A549 (cell line): ENCODE results near the gene PARVB. TPM values are rescaled to one million over a fixed set of nuclear protein-coding genes. Genes with fewer than 3 reads are reported as not detected.

Source experiments
- ATAC-seq, 2 experiments: fragments of 200-7000 bp in 1 of 2; fragments of >200 bp in 1 of 2; cut with Nextera tagmentation in 1 of 2; cut with Tn5 transposase in 1 of 2; 3 replicates each; pipeline versions ENCODE4 v1.8.0 to v1.9.1; 2018 to 2020; ENCODE audit warnings: mild to moderate bottlenecking in 1 of 2, moderate library complexity in 1 of 2
- CTCF ChIA-PET: fragments of 300-600 bp; sonication (Branson Sonifier 250); formaldehyde crosslinking; extraction: SDS; loops from one replicate; lab custom pipeline; 2021; ENCODE audit warnings: antibody characterized with exemption, inconsistent platforms; lab: Yijun Ruan, JAX
- POLR2A ChIA-PET: fragments of 350-600 bp; formaldehyde crosslinking; extraction: SDS; loops from one replicate; lab custom pipeline; 2021; ENCODE audit warnings: antibody characterized with exemption, inconsistent platforms; lab: Yijun Ruan, JAX
- DNase-seq, 2 experiments: peaks; one replicate each; pipeline versions ENCODE4 v3.0.0 to v3.0.0-alpha.2; 2011 to 2016; ENCODE audit warnings: low read depth in 1 of 2, low spot score in 1 of 2
- FAIRE-seq: peaks from 2 replicates; lab custom pipeline; 2011; peaks lifted over from hg19 to GRCh38; lab: Jason Lieb, UNC
- H3K27ac ChIP-seq, 2 experiments: fragments of >200 bp; sonication (Bioruptor Twin); formaldehyde crosslinking; 3 replicates each; pipeline ENCODE4 v1.5.1; 2016 to 2017
- H3K4me1 ChIP-seq: fragments of >200 bp; sonication (Bioruptor Twin); formaldehyde crosslinking; 3 replicates; pipeline ENCODE4 v1.6.1; 2016
- H3K4me2 ChIP-seq: fragments of >200 bp; sonication (Bioruptor Twin); formaldehyde crosslinking; 3 replicates; pipeline ENCODE4 v1.6.1; 2016
- H3K4me3 ChIP-seq: fragments of >200 bp; sonication (Bioruptor Twin); formaldehyde crosslinking; 3 replicates; pipeline ENCODE4 v1.5.1; 2016
- H3K9me3 ChIP-seq: fragments of >200 bp; sonication (Bioruptor Twin); formaldehyde crosslinking; 3 replicates; pipeline ENCODE4 v1.6.1; 2016
- BHLHE40 ChIP-seq: IDR thresholded peaks from 2 replicates; pipeline ENCODE4 v1.6.1; 2012; ENCODE audit warnings: low read depth, low read length, inconsistent platforms
- CBX8 ChIP-seq: fragments of 200-600 bp; sonication (generic); IDR thresholded peaks from 2 replicates; pipeline ENCODE4 v1.6.1; 2016
- CEBPB ChIP-seq, 2 experiments: fragments of >200 bp in 1 of 2; sonication (Bioruptor Twin) in 1 of 2; formaldehyde crosslinking in 1 of 2; IDR thresholded peaks; 2 replicates each; pipeline ENCODE4 v1.6.1; 2012 to 2016
- EP300 ChIP-seq, 2 experiments: fragments of >200 bp; sonication (Bioruptor Twin); formaldehyde crosslinking; IDR thresholded peaks; 2 replicates in 1 of 2; 3 replicates in 1 of 2; pipeline ENCODE4 v1.6.1; 2016 to 2017
- FOSB ChIP-seq: fragments of 250-450 bp; sonication (Bioruptor Pico); IDR thresholded peaks from 2 replicates; pipeline ENCODE4 v1.5.0; 2020; ENCODE audit warnings: mild to moderate bottlenecking, moderate library complexity
- FOSL2 ChIP-seq, 2 experiments: fragments of 450-650 bp in 1 of 2; fragments of >200 bp in 1 of 2; sonication (Bioruptor Twin) in 1 of 2; formaldehyde crosslinking; IDR thresholded peaks; 2 replicates each; pipeline versions ENCODE4 v1.5.0 to v1.6.1; 2016 to 2020; ENCODE audit warnings: mild to moderate bottlenecking in 1 of 2, moderate library complexity in 1 of 2
- GATA3 ChIP-seq: IDR thresholded peaks from 2 replicates; pipeline ENCODE4 v1.6.1; 2012; ENCODE audit warnings: borderline replicate concordance
- HOXB5 ChIP-seq: fragments of 250-450 bp; sonication (Bioruptor Pico); IDR thresholded peaks from 2 replicates; pipeline ENCODE4 v1.5.0; 2020; ENCODE audit warnings: mild to moderate bottlenecking, moderate library complexity
- MYC ChIP-seq: IDR thresholded peaks from 2 replicates; pipeline ENCODE4 v1.6.1; 2012; ENCODE audit warnings: mild to moderate bottlenecking, inconsistent platforms, low read length, improper control_type of control experiment, borderline replicate concordance
- NFE2L2 ChIP-seq: fragments of 150-350 bp; conservative IDR thresholded peaks from 2 replicates; pipeline ENCODE4 v1.6.1; 2014; ENCODE audit warnings: low read length
- PHF8 ChIP-seq: fragments of 200-600 bp; sonication (generic); IDR thresholded peaks from 2 replicates; pipeline ENCODE4 v1.6.1; 2016; ENCODE audit warnings: low read depth, mild to moderate bottlenecking, antibody characterized with exemption, moderate library complexity, borderline replicate concordance
- POLR2AphosphoS2 ChIP-seq: conservative IDR thresholded peaks from 2 replicates; pipeline ENCODE4 v1.6.1; 2012; ENCODE audit warnings: low read length, improper control_type of control experiment, inconsistent platforms
- RNF2 ChIP-seq: fragments of 200-600 bp; sonication (generic); IDR thresholded peaks from 2 replicates; pipeline ENCODE4 v1.6.1; 2016; ENCODE audit warnings: low read depth, mild to moderate bottlenecking, antibody characterized with exemption, moderate library complexity, borderline replicate concordance
- SREBF2 ChIP-seq: fragments of 450-650 bp; IDR thresholded peaks from 2 replicates; pipeline ENCODE4 v1.6.1; 2014; ENCODE audit warnings: mild to moderate bottlenecking, moderate library complexity
- TP53 ChIP-seq: fragments of 250-450 bp; sonication (Bioruptor Pico); IDR thresholded peaks from 2 replicates; pipeline ENCODE4 v1.5.0; 2021; ENCODE audit warnings: mild to moderate bottlenecking, moderate library complexity
- ZC3H11A ChIP-seq: fragments of 450-650 bp; IDR thresholded peaks from 2 replicates; pipeline ENCODE4 v1.6.1; 2014; ENCODE audit warnings: antibody characterized with exemption, mild to moderate bottlenecking
- ZFP36 ChIP-seq: fragments of 450-650 bp; IDR thresholded peaks from 2 replicates; pipeline ENCODE4 v1.6.1; 2014; ENCODE audit warnings: borderline replicate concordance; ENCODE audit not compliant: partially characterized antibody
- ZSCAN20 ChIP-seq: fragments of 250-450 bp; sonication (Bioruptor Pico); IDR thresholded peaks from 2 replicates; pipeline ENCODE4 v1.8.0; 2022; ENCODE audit warnings: mild to moderate bottlenecking, moderate library complexity
- WGBS: methylation state at CpG from one replicate; pipeline ENCODE4 v1.1.6; 2017; ENCODE audit errors: missing lambda C conversion rate; 5-methylcytosine and 5-hydroxymethylcytosine counted together
- polyA plus RNA-seq, 4 experiments: library from polyadenylated mRNA; depleted of rRNA in 3 of 4; stranded (reverse); fragments of >200 nt; fragmentation: RNase III in 1 of 4; extraction: RNeasy Plus Mini Kit Qiagen cat#74134 plus additional on column Dnase treatment in 1 of 4; gene quantifications; 2 replicates in 3 of 4; 3 replicates in 1 of 4; pipeline ENCODE4 v1.2.3, GENCODE V29; 2011 to 2017
- TF ChIP-seq, protein P1 (sequence below): fragments of >200 bp; sonication (Bioruptor Twin); formaldehyde crosslinking; IDR thresholded peaks from 2 replicates; pipeline ENCODE4 v1.6.1; 2016
- TF ChIP-seq, protein P2 (sequence below): IDR thresholded peaks from 2 replicates; pipeline ENCODE4 v1.6.1; 2012; ENCODE audit warnings: low read depth, borderline replicate concordance

PARVB gene
- polyA plus RNA-seq, 2 of the 4 experiments (the other 2 are of a cell fraction) = 28.3 to 33.5 TPM

DNA sequence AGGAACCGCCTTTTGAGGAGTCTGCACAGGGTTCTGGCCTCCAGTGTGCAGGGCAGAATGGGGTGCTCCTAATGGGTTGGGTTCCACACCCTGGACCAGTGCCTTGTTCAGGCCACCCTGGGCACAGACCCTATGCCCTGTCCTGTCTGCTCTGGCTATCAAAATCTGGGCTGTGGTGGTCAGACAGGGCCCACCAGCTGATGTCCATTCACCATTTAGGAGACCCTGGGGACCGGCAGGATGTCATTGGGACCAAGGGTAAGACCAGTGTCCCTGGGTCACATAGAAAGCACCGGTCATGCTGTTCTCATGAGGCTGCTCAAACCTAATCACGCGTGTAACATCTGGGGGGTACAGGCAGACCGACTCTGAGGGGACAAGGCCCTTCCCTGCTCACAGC is 194.0 kb downstream of the PARVB start:
- no peak for DNase-seq
- Histone ChIP-seq H3K4me2 (no peak overlapping the region), H3K9me3 (no peaks in the 10 kb centered on the region), H3K4me1 (no peaks in the 10 kb centered on the region), H3K4me3 (no peak overlapping the region), H3K27ac (no peak overlapping the region)
- TF ChIP-seq PHF8 (no peak), CEBPB (IDR thresholded peaks at IDR 0.05) (no peak), MYC (no peak), FOSB (CRISPR knock-in tag) (no peak)
- POLR2A ChIA-PET = no interaction called here
- no peak for FAIRE-seq
- WGBS = 88% methylated on average over 3 of the region's 6 CpGs
- CTCF ChIA-PET = interaction anchor here (1.5 kb wide), 1 partner anchor 405 kb away, joined by 5 read pairs; no protein-coding TSS in a partner anchor
- ATAC-seq = no peak

DNA sequence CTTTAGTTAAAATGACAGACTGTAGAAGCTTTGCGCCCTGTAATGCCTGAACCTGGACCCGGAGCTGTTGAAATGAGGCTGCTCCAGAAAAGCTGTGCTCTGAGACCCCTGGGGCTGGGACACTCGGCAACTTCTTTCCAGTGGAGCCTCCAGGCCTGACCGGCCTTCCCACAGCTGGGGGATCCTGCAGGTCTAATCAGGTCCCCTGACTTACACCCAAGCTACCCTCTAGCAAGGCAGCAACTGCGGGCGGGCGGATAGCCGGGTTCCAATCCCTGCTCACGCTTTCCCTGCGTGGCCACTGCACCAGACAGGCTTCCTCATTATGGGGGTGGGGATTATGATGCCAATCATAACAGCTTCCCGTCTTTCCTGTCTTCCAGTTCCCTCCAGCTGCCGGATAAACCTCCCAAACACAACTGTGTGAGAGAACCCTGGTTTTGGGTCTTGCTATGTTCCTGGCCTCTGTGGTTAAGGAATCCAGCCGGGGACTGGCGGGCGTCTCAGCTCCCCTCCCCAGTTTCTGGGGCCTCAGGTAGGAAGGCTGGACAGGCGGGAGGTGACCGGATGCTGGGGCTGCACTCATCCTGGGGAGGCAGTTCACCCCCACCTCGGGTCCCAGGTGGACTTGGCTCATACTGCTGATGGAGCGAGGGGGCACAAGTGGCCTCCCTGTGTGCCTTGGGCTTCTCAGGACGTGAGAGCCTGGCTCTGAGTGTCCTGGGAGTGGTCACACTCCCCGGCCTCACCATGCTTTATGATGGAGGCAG is 195.2 kb downstream of the PARVB start:
- FAIRE-seq (no peak), DNase-seq (no peak), ATAC-seq (no peak)
- POLR2A ChIA-PET = no interaction called here
- Histone ChIP-seq H3K4me1 (no peaks in the 10 kb centered on the region), H3K4me2 (no peak overlapping the region), H3K9me3 (no peaks in the 10 kb centered on the region), H3K27ac (no peak overlapping the region), H3K4me3 (no peak overlapping the region)
- 67% methylated on average over 18 of the region's 21 CpGs for WGBS
- CTCF ChIA-PET = interaction anchor here (0.7 kb wide), 1 partner anchor 39 kb away, joined by 3 read pairs; no protein-coding TSS in a partner anchor
- TF ChIP-seq, protein P1, sequence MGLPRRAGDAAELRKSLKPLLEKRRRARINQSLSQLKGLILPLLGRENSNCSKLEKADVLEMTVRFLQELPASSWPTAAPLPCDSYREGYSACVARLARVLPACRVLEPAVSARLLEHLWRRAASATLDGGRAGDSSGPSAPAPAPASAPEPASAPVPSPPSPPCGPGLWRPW = no peak
- TF ChIP-seq ZFP36 = no peak
- no peak for TF ChIP-seq TP53 (CRISPR knock-in tag)
- TF ChIP-seq ZC3H11A = no peak
- TF ChIP-seq ZSCAN20 (CRISPR knock-in tag) = no peak
- TF ChIP-seq EP300 (IDR thresholded peaks at IDR 0.05) = no peak
- no peak for TF ChIP-seq RNF2
- no peak for TF ChIP-seq CBX8
- no peak for TF ChIP-seq GATA3
- TF ChIP-seq, protein P2, sequence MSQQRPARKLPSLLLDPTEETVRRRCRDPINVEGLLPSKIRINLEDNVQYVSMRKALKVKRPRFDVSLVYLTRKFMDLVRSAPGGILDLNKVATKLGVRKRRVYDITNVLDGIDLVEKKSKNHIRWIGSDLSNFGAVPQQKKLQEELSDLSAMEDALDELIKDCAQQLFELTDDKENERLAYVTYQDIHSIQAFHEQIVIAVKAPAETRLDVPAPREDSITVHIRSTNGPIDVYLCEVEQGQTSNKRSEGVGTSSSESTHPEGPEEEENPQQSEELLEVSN = no peak
- no peak for TF ChIP-seq POLR2AphosphoS2
- no peak for TF ChIP-seq FOSL2 (IDR thresholded peaks at IDR 0.05)
- TF ChIP-seq FOSL2 (CRISPR knock-in tag; IDR thresholded peaks at IDR 0.05) = no peak
- no peak for TF ChIP-seq SREBF2
- TF ChIP-seq NFE2L2 = no peak
- no peak for TF ChIP-seq PHF8

DNA sequence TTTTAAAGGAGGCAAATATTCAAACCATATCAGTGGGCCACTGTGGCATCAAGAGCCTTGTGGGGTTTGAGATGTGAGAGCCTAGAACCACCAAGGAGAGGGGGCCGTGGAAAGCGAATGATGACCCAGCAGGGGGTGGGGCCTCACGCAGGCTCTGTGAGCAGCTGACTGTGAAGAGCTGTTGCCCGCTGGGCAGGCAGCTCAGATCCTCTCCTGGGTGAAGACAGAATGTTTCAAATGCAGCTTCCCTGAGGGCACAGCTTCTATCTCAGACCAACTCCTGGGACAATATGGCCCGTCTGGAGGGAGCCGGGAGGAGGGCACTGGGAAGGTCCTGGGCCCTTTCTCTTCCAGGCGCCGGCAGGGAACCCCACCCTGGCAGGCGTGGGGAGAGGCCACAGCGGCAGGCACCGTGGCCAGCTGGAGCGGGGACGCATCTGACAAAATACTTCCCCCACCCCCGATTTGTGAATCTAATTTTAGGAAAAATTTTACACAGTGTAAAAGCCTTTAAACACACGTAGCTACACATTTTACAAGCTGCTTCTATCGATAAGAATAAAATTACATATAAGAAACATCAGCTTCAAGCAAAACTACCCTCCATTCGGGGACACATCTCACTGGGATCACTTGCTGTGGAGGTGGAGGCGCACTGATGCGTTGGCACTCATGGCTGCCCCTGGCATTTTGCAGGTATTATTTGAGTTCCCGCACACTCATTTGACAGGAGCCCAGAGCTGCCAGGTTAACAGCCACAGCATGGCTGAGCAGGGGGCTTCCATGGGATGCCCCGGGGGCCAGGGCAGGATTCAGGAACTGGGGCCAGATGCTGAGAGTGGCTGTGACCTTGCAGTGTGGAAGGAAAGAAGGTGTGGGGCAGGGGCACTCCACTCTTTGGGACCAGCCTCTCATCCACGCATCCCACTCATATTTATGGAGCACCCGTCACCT is 196.9 kb downstream of the PARVB start:
- no peak overlapping the region for H3K27ac ChIP-seq
- no peak for FAIRE-seq

More for the DNA sequence above, 196.9 kb downstream of the PARVB start:
- no peak for TF ChIP-seq FOSB (CRISPR knock-in tag)
- TF ChIP-seq PHF8 = no peak
- TF ChIP-seq BHLHE40 = no peak
- no peak for TF ChIP-seq SREBF2
- no peak for TF ChIP-seq HOXB5 (CRISPR knock-in tag)
- ChIA-PET CTCF (interaction anchor here (0.7 to 1.1 kb wide), 2 partner anchors 228 to 406 kb away, joined by 3 read pairs; no protein-coding TSS in a partner anchor), POLR2A (no interaction called here)
- Histone ChIP-seq H3K4me1 (no peaks in the 10 kb centered on the region), H3K9me3 (no peaks in the 10 kb centered on the region), H3K4me2 (no peak overlapping the region), H3K4me3 (no peak overlapping the region)
- WGBS = 51% methylated on average over 15 of the region's 23 CpGs
- DNase-seq (no peak), ATAC-seq (no peak)
